Measurements from ENCODE around the gene COL28A1. TPM values are rescaled to one million over a fixed set of nuclear protein-coding genes. Genes with fewer than 3 reads are reported as not detected.

The COL28A1 gene
- total RNA-seq, 1 experiment from 2014 or later, result 0.81 TPM

DNA sequence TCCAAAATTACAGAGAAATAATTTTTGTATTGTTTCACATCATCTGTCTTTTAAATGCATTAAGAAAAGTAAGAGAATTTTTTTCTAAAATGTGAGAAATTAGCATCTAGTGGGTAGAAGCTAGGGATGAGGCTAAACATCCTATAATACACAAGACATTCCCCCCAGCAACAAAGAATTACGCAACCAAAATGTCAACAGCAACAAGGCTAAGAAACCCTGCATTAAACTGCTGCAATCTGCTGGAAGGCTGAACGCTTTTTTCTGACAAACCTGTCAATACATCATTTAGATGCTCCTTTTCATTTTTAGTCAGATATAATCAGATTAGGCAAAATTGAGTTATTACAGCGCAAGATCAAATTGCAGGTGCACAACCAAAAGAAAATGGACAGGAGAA lies 191.1 kb downstream of the COL28A1 start:
- H3K27ac Mint-ChIP-seq, result peak overlapping the region; percentile 50; the same call in 1 of the 2 replicates
- TF ChIP-seq, protein P1, sequence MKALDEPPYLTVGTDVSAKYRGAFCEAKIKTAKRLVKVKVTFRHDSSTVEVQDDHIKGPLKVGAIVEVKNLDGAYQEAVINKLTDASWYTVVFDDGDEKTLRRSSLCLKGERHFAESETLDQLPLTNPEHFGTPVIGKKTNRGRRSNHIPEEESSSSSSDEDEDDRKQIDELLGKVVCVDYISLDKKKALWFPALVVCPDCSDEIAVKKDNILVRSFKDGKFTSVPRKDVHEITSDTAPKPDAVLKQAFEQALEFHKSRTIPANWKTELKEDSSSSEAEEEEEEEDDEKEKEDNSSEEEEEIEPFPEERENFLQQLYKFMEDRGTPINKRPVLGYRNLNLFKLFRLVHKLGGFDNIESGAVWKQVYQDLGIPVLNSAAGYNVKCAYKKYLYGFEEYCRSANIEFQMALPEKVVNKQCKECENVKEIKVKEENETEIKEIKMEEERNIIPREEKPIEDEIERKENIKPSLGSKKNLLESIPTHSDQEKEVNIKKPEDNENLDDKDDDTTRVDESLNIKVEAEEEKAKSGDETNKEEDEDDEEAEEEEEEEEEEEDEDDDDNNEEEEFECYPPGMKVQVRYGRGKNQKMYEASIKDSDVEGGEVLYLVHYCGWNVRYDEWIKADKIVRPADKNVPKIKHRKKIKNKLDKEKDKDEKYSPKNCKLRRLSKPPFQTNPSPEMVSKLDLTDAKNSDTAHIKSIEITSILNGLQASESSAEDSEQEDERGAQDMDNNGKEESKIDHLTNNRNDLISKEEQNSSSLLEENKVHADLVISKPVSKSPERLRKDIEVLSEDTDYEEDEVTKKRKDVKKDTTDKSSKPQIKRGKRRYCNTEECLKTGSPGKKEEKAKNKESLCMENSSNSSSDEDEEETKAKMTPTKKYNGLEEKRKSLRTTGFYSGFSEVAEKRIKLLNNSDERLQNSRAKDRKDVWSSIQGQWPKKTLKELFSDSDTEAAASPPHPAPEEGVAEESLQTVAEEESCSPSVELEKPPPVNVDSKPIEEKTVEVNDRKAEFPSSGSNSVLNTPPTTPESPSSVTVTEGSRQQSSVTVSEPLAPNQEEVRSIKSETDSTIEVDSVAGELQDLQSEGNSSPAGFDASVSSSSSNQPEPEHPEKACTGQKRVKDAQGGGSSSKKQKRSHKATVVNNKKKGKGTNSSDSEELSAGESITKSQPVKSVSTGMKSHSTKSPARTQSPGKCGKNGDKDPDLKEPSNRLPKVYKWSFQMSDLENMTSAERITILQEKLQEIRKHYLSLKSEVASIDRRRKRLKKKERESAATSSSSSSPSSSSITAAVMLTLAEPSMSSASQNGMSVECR (CRISPR knock-in tag; IDR thresholded peaks at IDR 0.05; ENCODE audit: borderline replicate concordance), result no peak
- TF ChIP-seq ZBTB43 (CRISPR knock-in tag; IDR thresholded peaks at IDR 0.05) (no peak), AFF4 (CRISPR knock-in tag; IDR thresholded peaks at IDR 0.05; ENCODE audit: borderline replicate concordance) (no peak), ZNF396 (CRISPR knock-in tag; IDR thresholded peaks at IDR 0.05; ENCODE audit: borderline replicate concordance) (no peak), CREM (CRISPR knock-in tag; IDR thresholded peaks at IDR 0.05) (no peak), TP53 (CRISPR knock-in tag; IDR thresholded peaks at IDR 0.05) (no peak), ZMAT4 (CRISPR knock-in tag; IDR thresholded peaks at IDR 0.05) (no peak), STAT6 (CRISPR knock-in tag; conservative IDR thresholded peaks at IDR 0.05; ENCODE audit: low read depth) (no peak), GRHL2 (CRISPR knock-in tag; IDR thresholded peaks at IDR 0.05; ENCODE audit: insufficient replicate concordance, severe bottlenecking) (no peak), ZNF423 (CRISPR knock-in tag; IDR thresholded peaks at IDR 0.05) (no peak), TCF7 (CRISPR knock-in tag; IDR thresholded peaks at IDR 0.05; ENCODE audit: low read depth) (no peak), NFYB (CRISPR knock-in tag; conservative IDR thresholded peaks at IDR 0.05; ENCODE audit: low read depth) (no peak), ATF1 (CRISPR knock-in tag; IDR thresholded peaks at IDR 0.05) (no peak)
- TF ChIP-seq, protein P2, sequence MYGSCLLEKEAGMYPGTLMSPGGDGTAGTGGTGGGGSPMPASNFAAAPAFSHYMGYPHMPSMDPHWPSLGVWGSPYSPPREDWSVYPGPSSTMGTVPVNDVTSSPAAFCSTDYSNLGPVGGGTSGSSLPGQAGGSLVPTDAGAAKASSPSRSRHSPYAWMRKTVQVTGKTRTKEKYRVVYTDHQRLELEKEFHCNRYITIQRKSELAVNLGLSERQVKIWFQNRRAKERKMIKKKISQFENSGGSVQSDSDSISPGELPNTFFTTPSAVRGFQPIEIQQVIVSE (CRISPR knock-in tag; IDR thresholded peaks at IDR 0.05; ENCODE audit: borderline replicate concordance), result no peak
- peaks cover 12% of the 10 kb centered on the region for H3K36me3 Mint-ChIP-seq

More for the DNA sequence above, 191.1 kb downstream of the COL28A1 start:
- H3K9me3 Mint-ChIP-seq, result peaks cover 3% of the 10 kb centered on the region
- ATAC-seq (no peak), DNase-seq (ENCODE audit: low spot score) (no peak)
- ChIA-PET CTCF (no interaction called here), POLR2A (no interaction called here)
- H3K4me3 Mint-ChIP-seq, result no peak overlapping the region
- no peaks in the 10 kb centered on the region for H3K27me3 Mint-ChIP-seq (ENCODE audit: low read depth)
- H3K4me1 Mint-ChIP-seq, result peaks cover 44% of the 10 kb centered on the region
